IPS-18c (cell line): Measurements from ENCODE around the gene ADH6.

Experiments
- H3K4me3 ChIP-seq: 2 replicates; pipeline ENCODE4 v1.7.0; 2013; ENCODE audit warnings: low read depth, mild to moderate bottlenecking, low read length, moderate library complexity; ENCODE audit not compliant: insufficient read depth
- H3K9me3 ChIP-seq: one replicate; pipeline ENCODE4 v1.6.1; 2013; ENCODE audit warnings: mild to moderate bottlenecking, low read length, moderate library complexity; ENCODE audit not compliant: control insufficient read depth, insufficient read depth

Gene ADH6

DNA sequence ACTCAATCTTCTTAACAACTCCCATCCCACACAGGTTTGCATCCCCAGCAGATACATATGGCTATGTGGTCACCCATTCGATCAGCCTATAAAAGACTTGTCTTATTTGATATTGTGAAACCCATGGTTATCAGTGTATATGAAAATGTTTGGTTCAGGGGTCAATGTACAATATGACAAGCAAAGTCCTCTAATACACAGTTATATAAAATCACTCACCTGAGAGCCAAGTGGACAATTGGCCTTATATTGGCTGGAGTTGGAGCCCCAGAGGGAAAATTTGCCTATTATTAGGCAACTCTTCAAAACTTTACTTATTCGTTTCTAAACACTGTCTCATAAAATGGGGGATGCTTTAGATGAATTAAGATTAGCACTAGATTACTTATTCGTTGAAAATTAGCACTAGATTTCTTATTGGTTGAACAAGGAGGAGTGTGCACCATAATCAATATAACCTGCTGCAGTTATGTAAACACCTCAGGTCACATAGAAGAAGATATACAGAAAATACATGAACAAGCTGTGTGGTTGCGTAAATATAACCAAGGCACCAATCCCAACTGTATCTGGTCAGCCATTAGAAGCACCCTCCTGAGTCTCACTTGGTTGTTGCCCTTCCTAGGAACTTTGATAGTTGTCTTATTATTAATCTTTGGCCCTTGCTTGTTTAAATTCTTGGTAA, 64.2 kb downstream of the ADH6 start:
- Histone ChIP-seq H3K9me3 (peaks cover 2% of the 10 kb centered on the region), H3K4me3 (no peak overlapping the region)
